ENCODE data around the gene IDUA.

The IDUA gene

DNA sequence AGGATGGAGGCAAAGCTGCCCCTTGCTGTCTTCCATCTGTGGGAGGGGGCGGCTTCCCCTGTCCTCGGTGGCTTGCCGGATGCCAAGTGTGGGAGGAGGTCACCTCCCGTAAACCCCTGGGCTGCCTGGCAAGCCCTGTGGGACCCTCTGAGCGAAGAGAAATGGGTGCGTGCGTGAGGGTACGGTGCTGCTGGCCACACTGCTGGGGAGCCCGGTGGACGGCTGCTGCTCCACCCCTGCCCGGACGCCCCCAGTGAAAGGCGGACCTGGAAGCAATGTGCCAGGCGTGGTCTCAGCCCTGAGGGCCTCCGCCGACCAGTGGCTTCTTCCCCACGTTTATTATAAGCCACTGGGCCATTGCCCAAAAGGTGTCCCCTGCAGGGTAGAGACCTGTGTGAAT, 4.6 kb upstream of the IDUA start:
- TF ChIP-seq POLR2AphosphoS5 (IDR thresholded peaks at IDR 0.05; ENCODE audit: low read depth) (no peak), GABPA (IDR thresholded peaks at IDR 0.05; ENCODE audit: low read depth) (no peak), SPI1 (IDR thresholded peaks at IDR 0.05; ENCODE audit: borderline replicate concordance, low read depth) (no peak)
- TF ChIP-seq, protein P1, sequence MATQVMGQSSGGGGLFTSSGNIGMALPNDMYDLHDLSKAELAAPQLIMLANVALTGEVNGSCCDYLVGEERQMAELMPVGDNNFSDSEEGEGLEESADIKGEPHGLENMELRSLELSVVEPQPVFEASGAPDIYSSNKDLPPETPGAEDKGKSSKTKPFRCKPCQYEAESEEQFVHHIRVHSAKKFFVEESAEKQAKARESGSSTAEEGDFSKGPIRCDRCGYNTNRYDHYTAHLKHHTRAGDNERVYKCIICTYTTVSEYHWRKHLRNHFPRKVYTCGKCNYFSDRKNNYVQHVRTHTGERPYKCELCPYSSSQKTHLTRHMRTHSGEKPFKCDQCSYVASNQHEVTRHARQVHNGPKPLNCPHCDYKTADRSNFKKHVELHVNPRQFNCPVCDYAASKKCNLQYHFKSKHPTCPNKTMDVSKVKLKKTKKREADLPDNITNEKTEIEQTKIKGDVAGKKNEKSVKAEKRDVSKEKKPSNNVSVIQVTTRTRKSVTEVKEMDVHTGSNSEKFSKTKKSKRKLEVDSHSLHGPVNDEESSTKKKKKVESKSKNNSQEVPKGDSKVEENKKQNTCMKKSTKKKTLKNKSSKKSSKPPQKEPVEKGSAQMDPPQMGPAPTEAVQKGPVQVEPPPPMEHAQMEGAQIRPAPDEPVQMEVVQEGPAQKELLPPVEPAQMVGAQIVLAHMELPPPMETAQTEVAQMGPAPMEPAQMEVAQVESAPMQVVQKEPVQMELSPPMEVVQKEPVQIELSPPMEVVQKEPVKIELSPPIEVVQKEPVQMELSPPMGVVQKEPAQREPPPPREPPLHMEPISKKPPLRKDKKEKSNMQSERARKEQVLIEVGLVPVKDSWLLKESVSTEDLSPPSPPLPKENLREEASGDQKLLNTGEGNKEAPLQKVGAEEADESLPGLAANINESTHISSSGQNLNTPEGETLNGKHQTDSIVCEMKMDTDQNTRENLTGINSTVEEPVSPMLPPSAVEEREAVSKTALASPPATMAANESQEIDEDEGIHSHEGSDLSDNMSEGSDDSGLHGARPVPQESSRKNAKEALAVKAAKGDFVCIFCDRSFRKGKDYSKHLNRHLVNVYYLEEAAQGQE (IDR thresholded peaks at IDR 0.05; ENCODE audit: insufficient replicate concordance, low read depth): no peak
- TF ChIP-seq, protein P2, sequence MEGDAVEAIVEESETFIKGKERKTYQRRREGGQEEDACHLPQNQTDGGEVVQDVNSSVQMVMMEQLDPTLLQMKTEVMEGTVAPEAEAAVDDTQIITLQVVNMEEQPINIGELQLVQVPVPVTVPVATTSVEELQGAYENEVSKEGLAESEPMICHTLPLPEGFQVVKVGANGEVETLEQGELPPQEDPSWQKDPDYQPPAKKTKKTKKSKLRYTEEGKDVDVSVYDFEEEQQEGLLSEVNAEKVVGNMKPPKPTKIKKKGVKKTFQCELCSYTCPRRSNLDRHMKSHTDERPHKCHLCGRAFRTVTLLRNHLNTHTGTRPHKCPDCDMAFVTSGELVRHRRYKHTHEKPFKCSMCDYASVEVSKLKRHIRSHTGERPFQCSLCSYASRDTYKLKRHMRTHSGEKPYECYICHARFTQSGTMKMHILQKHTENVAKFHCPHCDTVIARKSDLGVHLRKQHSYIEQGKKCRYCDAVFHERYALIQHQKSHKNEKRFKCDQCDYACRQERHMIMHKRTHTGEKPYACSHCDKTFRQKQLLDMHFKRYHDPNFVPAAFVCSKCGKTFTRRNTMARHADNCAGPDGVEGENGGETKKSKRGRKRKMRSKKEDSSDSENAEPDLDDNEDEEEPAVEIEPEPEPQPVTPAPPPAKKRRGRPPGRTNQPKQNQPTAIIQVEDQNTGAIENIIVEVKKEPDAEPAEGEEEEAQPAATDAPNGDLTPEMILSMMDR (IDR thresholded peaks at IDR 0.05; ENCODE audit: insufficient read depth, low read length): no peak
- H3K4me3 ChIP-seq (replicated peaks; ENCODE audit: insufficient read depth, low read length): no peak overlapping the region
- no peak for DNase-seq (ENCODE audit: low read depth in 1 of 2, low spot score in 1 of 2)
- H3K27ac ChIP-seq (replicated peaks): no peak overlapping the region
- no peaks in the 10 kb centered on the region for H3K27me3 ChIP-seq (ENCODE audit: insufficient read depth, poor library complexity, severe bottlenecking)

DNA sequence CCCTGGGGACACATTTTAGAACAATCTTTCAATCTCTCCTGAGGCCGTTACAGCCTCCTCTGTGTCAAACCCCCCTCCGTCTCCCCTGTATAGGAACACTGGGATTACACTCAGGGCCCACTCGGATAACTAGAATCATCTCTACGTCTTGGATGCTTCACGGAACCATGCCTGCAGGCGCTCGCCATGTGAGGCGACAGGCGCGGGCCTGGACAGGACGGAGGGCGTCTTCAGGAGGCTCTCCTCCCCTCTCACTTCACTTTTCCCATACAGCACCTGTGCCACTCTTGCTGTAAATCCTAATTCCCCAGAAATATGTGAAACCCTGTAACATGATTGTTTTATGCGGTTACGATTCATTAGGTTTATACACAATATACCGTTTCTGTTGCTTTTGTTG, 4.0 kb upstream of the IDUA start:
- no peak overlapping the region for H3K27ac ChIP-seq (replicated peaks)
- TF ChIP-seq, protein P2 (IDR thresholded peaks at IDR 0.05; ENCODE audit: insufficient read depth, low read length): no peak
- TF ChIP-seq POLR2AphosphoS5 (IDR thresholded peaks at IDR 0.05; ENCODE audit: low read depth): no peak
- no peak for TF ChIP-seq GABPA (IDR thresholded peaks at IDR 0.05; ENCODE audit: low read depth)
- TF ChIP-seq SPI1 (IDR thresholded peaks at IDR 0.05; ENCODE audit: borderline replicate concordance, low read depth): no peak
- TF ChIP-seq, protein P1 (IDR thresholded peaks at IDR 0.05; ENCODE audit: insufficient replicate concordance, low read depth): no peak
- H3K27me3 ChIP-seq (ENCODE audit: insufficient read depth, poor library complexity, severe bottlenecking): no peaks in the 10 kb centered on the region
- H3K4me3 ChIP-seq (replicated peaks; ENCODE audit: insufficient read depth, low read length): no peak overlapping the region
- no peak for DNase-seq (ENCODE audit: low read depth in 1 of 2, low spot score in 1 of 2)

DNA sequence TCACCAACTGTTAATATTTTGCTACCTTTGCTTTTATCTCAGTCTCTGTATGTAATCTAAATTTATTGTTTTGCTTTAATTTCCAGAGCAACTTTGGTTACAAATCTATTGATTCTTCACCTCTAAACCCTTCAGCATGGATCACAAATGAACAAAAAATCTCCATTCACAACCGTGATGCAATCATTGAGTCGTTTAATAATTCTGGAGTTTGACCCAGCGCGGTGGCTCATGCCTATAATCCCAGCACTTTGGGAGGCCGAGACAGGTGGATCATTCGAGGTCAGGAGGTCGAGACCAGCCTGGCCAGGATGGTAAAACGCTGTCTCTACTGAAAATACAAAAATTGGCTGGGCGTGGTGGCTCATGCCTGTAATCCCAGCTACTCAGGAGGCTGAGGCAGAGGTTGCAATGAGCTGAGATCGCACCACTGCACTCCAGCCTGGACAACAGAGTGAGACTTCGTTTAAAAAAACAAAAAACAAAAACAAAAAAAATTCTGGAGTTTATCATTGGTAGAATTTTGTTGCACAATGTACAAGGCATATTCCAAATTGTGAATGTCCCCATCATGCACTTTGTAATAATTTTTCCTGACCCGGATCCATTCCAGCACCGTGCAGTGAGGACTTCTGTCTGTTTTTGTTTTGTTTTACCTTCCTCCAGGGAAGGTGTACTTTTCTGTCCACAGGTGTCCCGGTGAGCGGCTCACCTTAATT, 2.3 kb upstream of the IDUA start:
- Histone ChIP-seq H3K27me3 (ENCODE audit: insufficient read depth, poor library complexity, severe bottlenecking) (no peaks in the 10 kb centered on the region), H3K4me3 (replicated peaks; ENCODE audit: insufficient read depth, low read length) (no peak overlapping the region), H3K27ac (replicated peaks) (no peak overlapping the region)
- TF ChIP-seq, protein P2 (IDR thresholded peaks at IDR 0.05; ENCODE audit: insufficient read depth, low read length): no peak
- TF ChIP-seq POLR2AphosphoS5 (IDR thresholded peaks at IDR 0.05; ENCODE audit: low read depth) (no peak), GABPA (IDR thresholded peaks at IDR 0.05; ENCODE audit: low read depth) (no peak), SPI1 (IDR thresholded peaks at IDR 0.05; ENCODE audit: borderline replicate concordance, low read depth) (no peak)
- TF ChIP-seq, protein P1 (IDR thresholded peaks at IDR 0.05; ENCODE audit: insufficient replicate concordance, low read depth): no peak
- DNase-seq (ENCODE audit: low read depth in 1 of 2, low spot score in 1 of 2): no peak

Data from HL-60 (cell line).